ENCODE results near the gene DCAKD.
"Not testable (repeated sequence)": the region's sequence is repeated elsewhere in the genome, so short reads cannot be mapped to it uniquely, and the experiment has no call there.

DCAKD gene

GRCh38 chr17:45061606-45062205 lies 10.3 kb upstream of the DCAKD start:
- H3K27ac ChIP-seq (ENCODE audit: low read depth, low read length), result peak overlapping the region; percentile 88
- H3K9ac ChIP-seq (ENCODE audit: low read length), result peak overlapping the region; percentile 58
- no peaks in the 10 kb centered on the region for H3K36me3 ChIP-seq (ENCODE audit: insufficient read depth, low read length)
- H3K4me1 ChIP-seq (ENCODE audit: insufficient read depth, low read length), result peaks cover 30% of the 10 kb centered on the region
- H3K9me3 ChIP-seq (ENCODE audit: low read length), result no peaks in the 10 kb centered on the region
- H3K27me3 ChIP-seq (ENCODE audit: control insufficient read depth in 1 of 2, insufficient read depth in 2 of 2, low read length in 2 of 2), result no peaks in the 10 kb centered on the region
- peak overlapping the region; percentile 70 to 99 for H3K4me3 ChIP-seq (ENCODE audit: low read depth in 1 of 2, low read length in 2 of 2)

- H3K4me3 ChIP-seq (ENCODE audit: low read depth in 1 of 2, low read length in 2 of 2), result peak within 1 kb of the TSS; percentile 70 to 99
- peak within 1 kb of the TSS; percentile 96 for H3K9ac ChIP-seq (ENCODE audit: low read length)
- H3K27me3 ChIP-seq (ENCODE audit: control insufficient read depth in 1 of 2, insufficient read depth in 2 of 2, low read length in 2 of 2), result no peaks in the 10 kb centered on the region
- H3K27ac ChIP-seq (ENCODE audit: low read depth, low read length), result peak within 1 kb of the TSS; percentile 93
- H3K9me3 ChIP-seq (ENCODE audit: low read length), result no peaks in the 10 kb centered on the region
- H3K36me3 ChIP-seq (ENCODE audit: insufficient read depth, low read length), result no peaks in the 10 kb centered on the region
- H3K4me1 ChIP-seq (ENCODE audit: insufficient read depth, low read length), result peaks cover 30% of the 10 kb centered on the region
Observed at GRCh38 chr17:45060797-45061605, 9.6 kb upstream of the DCAKD start, which contains the start of gene NMT1. NMT1 (plus strand) TSS chr17:45061317; CDS start chr17:45061330, 13 bp downstream.

- peak overlapping the region; percentile 93 for H3K27ac ChIP-seq (ENCODE audit: low read depth, low read length)
- peaks cover 30% of the 10 kb centered on the region for H3K4me1 ChIP-seq (ENCODE audit: insufficient read depth, low read length)
- H3K36me3 ChIP-seq (ENCODE audit: insufficient read depth, low read length), result no peaks in the 10 kb centered on the region
- peak overlapping the region; percentile 70 to 99 for H3K4me3 ChIP-seq (ENCODE audit: low read depth in 1 of 2, low read length in 2 of 2)
- H3K9ac ChIP-seq (ENCODE audit: low read length), result peak overlapping the region; percentile 96
- H3K27me3 ChIP-seq (ENCODE audit: control insufficient read depth in 1 of 2, insufficient read depth in 2 of 2, low read length in 2 of 2), result no peaks in the 10 kb centered on the region
- H3K9me3 ChIP-seq (ENCODE audit: low read length), result no peaks in the 10 kb centered on the region
Observed at GRCh38 chr17:45060382-45060796, 9.0 kb upstream of the DCAKD start.

- H3K9ac ChIP-seq (ENCODE audit: low read length), result peak overlapping the region; percentile 57
Observed at GRCh38 chr17:45052052-45052772, 780 bp upstream of the DCAKD start.

GRCh38 chr17:45051720-45052051 lies 254 bp upstream of the DCAKD start:
- not testable (repeated sequence) for H3K4me3 ChIP-seq (ENCODE audit: low read depth in 1 of 2, low read length in 2 of 2); H3K9ac ChIP-seq (ENCODE audit: low read length); H3K9me3 ChIP-seq (ENCODE audit: low read length); H3K27ac ChIP-seq (ENCODE audit: low read depth, low read length); H3K36me3 ChIP-seq (ENCODE audit: insufficient read depth, low read length); H3K27me3 ChIP-seq (ENCODE audit: control insufficient read depth in 1 of 2, insufficient read depth in 2 of 2, low read length in 2 of 2)
- peaks cover 11% of the 10 kb centered on the region for H3K4me1 ChIP-seq (ENCODE audit: insufficient read depth, low read length)

More at GRCh38 chr17:45052052-45052772, 780 bp upstream of the DCAKD start:
- H3K36me3 ChIP-seq (ENCODE audit: insufficient read depth, low read length), result no peaks in the 10 kb centered on the region
- no peaks in the 10 kb centered on the region for H3K9me3 ChIP-seq (ENCODE audit: low read length)
- H3K4me3 ChIP-seq (ENCODE audit: low read depth in 1 of 2, low read length in 2 of 2), result peak overlapping the region; percentile 28 to 53
- H3K27me3 ChIP-seq (ENCODE audit: control insufficient read depth in 1 of 2, insufficient read depth in 2 of 2, low read length in 2 of 2), result no peaks in the 10 kb centered on the region
- H3K4me1 ChIP-seq (ENCODE audit: insufficient read depth, low read length), result peaks cover 11% of the 10 kb centered on the region
- H3K27ac ChIP-seq (ENCODE audit: low read depth, low read length), result peak overlapping the region; percentile 70

- Histone ChIP-seq H3K9me3 (ENCODE audit: low read length) (no peaks in the 10 kb centered on the region), H3K27me3 (ENCODE audit: control insufficient read depth in 1 of 2, insufficient read depth in 2 of 2, low read length in 2 of 2) (no peaks in the 10 kb centered on the region), H3K36me3 (ENCODE audit: insufficient read depth, low read length) (no peaks in the 10 kb centered on the region), H3K4me1 (ENCODE audit: insufficient read depth, low read length) (peaks cover 11% of the 10 kb centered on the region), H3K4me3 (ENCODE audit: low read depth in 1 of 2, low read length in 2 of 2) (peak overlapping the region; percentile 40 to 97), H3K9ac (ENCODE audit: low read length) (peak overlapping the region; percentile 99), H3K27ac (ENCODE audit: low read depth, low read length) (peak overlapping the region; percentile 88)
Observed at GRCh38 chr17:45050481-45051059, 862 bp downstream of the DCAKD start.

- Histone ChIP-seq H3K4me3 (ENCODE audit: low read depth in 1 of 2, low read length in 2 of 2) (no peak overlapping the region), H3K9me3 (ENCODE audit: low read length) (no peaks in the 10 kb centered on the region), H3K27ac (ENCODE audit: low read depth, low read length) (no peak overlapping the region), H3K4me1 (ENCODE audit: insufficient read depth, low read length) (peaks cover 17% of the 10 kb centered on the region), H3K27me3 (ENCODE audit: control insufficient read depth in 1 of 2, insufficient read depth in 2 of 2, low read length in 2 of 2) (no peaks in the 10 kb centered on the region), H3K9ac (ENCODE audit: low read length) (no peak overlapping the region), H3K36me3 (ENCODE audit: insufficient read depth, low read length) (no peaks in the 10 kb centered on the region)
Observed at GRCh38 chr17:45048795-45049563, 2.5 kb downstream of the DCAKD start.

GRCh38 chr17:45046537-45047125 lies 4.8 kb downstream of the DCAKD start:
- no peak overlapping the region for H3K9ac ChIP-seq (ENCODE audit: low read length)
- no peaks in the 10 kb centered on the region for H3K27me3 ChIP-seq (ENCODE audit: control insufficient read depth in 1 of 2, insufficient read depth in 2 of 2, low read length in 2 of 2)
- H3K9me3 ChIP-seq (ENCODE audit: low read length), result no peaks in the 10 kb centered on the region
- H3K27ac ChIP-seq (ENCODE audit: low read depth, low read length), result no peak overlapping the region
- no peaks in the 10 kb centered on the region for H3K36me3 ChIP-seq (ENCODE audit: insufficient read depth, low read length)
- peaks cover 33% of the 10 kb centered on the region for H3K4me1 ChIP-seq (ENCODE audit: insufficient read depth, low read length)
- H3K4me3 ChIP-seq (ENCODE audit: low read depth in 1 of 2, low read length in 2 of 2), result no peak overlapping the region

- peaks cover 39% of the 10 kb centered on the region for H3K4me1 ChIP-seq (ENCODE audit: insufficient read depth, low read length)
Observed at GRCh38 chr17:45043813-45044540, 7.5 kb downstream of the DCAKD start.

More at GRCh38 chr17:45043813-45044540, 7.5 kb downstream of the DCAKD start:
- Histone ChIP-seq H3K4me3 (ENCODE audit: low read depth in 1 of 2, low read length in 2 of 2) (no peak overlapping the region), H3K36me3 (ENCODE audit: insufficient read depth, low read length) (no peaks in the 10 kb centered on the region), H3K27ac (ENCODE audit: low read depth, low read length) (no peak overlapping the region), H3K27me3 (ENCODE audit: control insufficient read depth in 1 of 2, insufficient read depth in 2 of 2, low read length in 2 of 2) (no peaks in the 10 kb centered on the region), H3K9ac (ENCODE audit: low read length) (no peak overlapping the region), H3K9me3 (ENCODE audit: low read length) (no peaks in the 10 kb centered on the region)
